K562 (cell line): Measurements from ENCODE around the gene GAP43. TPM values are rescaled to one million over a fixed set of nuclear protein-coding genes. Genes with fewer than 3 reads are reported as not detected.

Experiments
- ATAC-seq: fragments of 200-7000 bp; cut with Tn5 transposase; 3 replicates; pipeline ENCODE4 v1.9.1; 2020; ENCODE audit warnings: moderate library complexity
- BruUV-seq: library from RNA; stranded (reverse); fragments of 400-500 nt; replicated peaks from 2 replicates; lab custom pipeline; 2021; lab: Mats Ljungman, UMichigan
- CTCF ChIA-PET: fragments of 300-600 bp; formaldehyde crosslinking; extraction: SDS; loops from one replicate; lab custom pipeline; 2021; ENCODE audit warnings: low intra/inter-chr PET ratio; lab: Yijun Ruan, JAX
- POLR2A ChIA-PET: fragments of 300-600, 350-650 bp; sonication (Branson Sonifier 250); formaldehyde crosslinking; extraction: SDS; loops from one replicate; lab custom pipeline; 2021; ENCODE audit warnings: antibody characterized with exemption, inconsistent platforms; lab: Yijun Ruan, JAX
- DNase-seq, 4 experiments: peaks; one replicate each; pipeline versions ENCODE4 v3.0.0 to v3.0.0-alpha.2; 2011 to 2018; ENCODE audit warnings: low spot score in 3 of 4, mixed read lengths in 3 of 4; ENCODE audit errors: extremely low read depth in 1 of 4
- FAIRE-seq: peaks from 2 replicates; lab custom pipeline; 2011; peaks lifted over from hg19 to GRCh38; lab: Jason Lieb, UNC
- H2AFZ ChIP-seq: 2 replicates; pipeline ENCODE4 v1.6.0; 2011; ENCODE audit warnings: low read depth, low read length, control low read depth, inconsistent platforms
- H3K27ac ChIP-seq: fragments of 200-600 bp; 3 replicates; pipeline ENCODE4 v1.8.0; 2011; ENCODE audit warnings: low read depth, mild to moderate bottlenecking, control low read depth, inconsistent platforms, low read length, moderate library complexity, mixed read lengths; ENCODE audit errors: extremely low read depth
- H3K27me3 ChIP-seq, 2 experiments: fragments of 300-600 bp in 1 of 2; 2 replicates in 1 of 2; 3 replicates in 1 of 2; pipeline versions ENCODE4 v1.6.0 to v1.8.0; 2011; ENCODE audit warnings: inconsistent platforms in 2 of 2, low read length in 2 of 2, mild to moderate bottlenecking in 1 of 2, mixed read lengths in 1 of 2, moderate library complexity in 1 of 2; ENCODE audit not compliant: control insufficient read depth in 2 of 2, insufficient read depth in 2 of 2
- H3K36me3 ChIP-seq: fragments of 300-600 bp; 3 replicates; pipeline ENCODE4 v1.8.0; 2011; ENCODE audit warnings: mild to moderate bottlenecking, low read length, inconsistent platforms; ENCODE audit not compliant: control insufficient read depth, insufficient read depth
- H3K4me1 ChIP-seq, 2 experiments: fragments of 200-600 bp in 1 of 2; replicated peaks in 1 of 2; 2 replicates in 1 of 2; 3 replicates in 1 of 2; pipeline versions ENCODE4 v1.5.1 to v1.8.0; 2011; ENCODE audit warnings: inconsistent platforms in 2 of 2, low read length in 2 of 2, mild to moderate bottlenecking in 1 of 2, mixed read lengths in 1 of 2, moderate library complexity in 1 of 2; ENCODE audit not compliant: control insufficient read depth in 2 of 2, insufficient read depth in 2 of 2
- H3K4me2 ChIP-seq: 2 replicates; pipeline ENCODE4 v1.6.1; 2011; ENCODE audit warnings: low read length, control low read depth, inconsistent platforms, mixed read lengths; ENCODE audit not compliant: insufficient read depth
- H3K4me3 ChIP-seq: fragments of 200-600 bp; sonication (generic), shearing (Covaris generic); 2 replicates; pipeline ENCODE4 v1.5.1; 2016; ENCODE audit warnings: control low read depth, inconsistent platforms
- H3K79me2 ChIP-seq: fragments of 200-600 bp; 3 replicates; pipeline ENCODE4 v1.8.0; 2011; ENCODE audit warnings: low read length, inconsistent platforms; ENCODE audit not compliant: control insufficient read depth, insufficient read depth
- H3K9ac ChIP-seq, 2 experiments: 2 replicates each; pipeline versions ENCODE4 v1.6.0 to v1.6.1; 2011; ENCODE audit warnings: low read depth in 2 of 2, low read length in 2 of 2, control low read depth in 1 of 2, inconsistent platforms in 1 of 2, mild to moderate bottlenecking in 1 of 2, mixed read lengths in 1 of 2; ENCODE audit not compliant: insufficient read depth in 1 of 2
- H3K9me1 ChIP-seq: one replicate; pipeline ENCODE4 v1.6.0; 2011; ENCODE audit warnings: inconsistent platforms, mild to moderate bottlenecking, low read length, moderate library complexity; ENCODE audit not compliant: control insufficient read depth, insufficient read depth
- H3K9me3 ChIP-seq: replicated peaks from 2 replicates; pipeline ENCODE4 v1.5.1; 2011; ENCODE audit warnings: low read depth, low read length, inconsistent platforms; ENCODE audit not compliant: control insufficient read depth, insufficient read depth
- H4K20me1 ChIP-seq: replicated peaks from 2 replicates; pipeline ENCODE4 v1.6.1; 2011; ENCODE audit warnings: low read length, inconsistent platforms, mixed read lengths; ENCODE audit not compliant: control insufficient read depth, insufficient read depth
- ELF1 ChIP-seq: fragments of 200-800 bp; sonication (Bioruptor generic); IDR thresholded peaks from 2 replicates; pipeline ENCODE4 v1.6.1; 2016; ENCODE audit warnings: missing genetic modification characterization, missing compliant biosample characterization
- NR4A1 ChIP-seq, 2 experiments: fragments of 250-450 bp in 1 of 2; fragments of 450-650 bp in 1 of 2; sonication (Bioruptor Pico) in 1 of 2; IDR thresholded peaks; 2 replicates each; pipeline versions ENCODE4 v1.4.0 to v1.6.1; 2016 to 2020; ENCODE audit warnings: mild to moderate bottlenecking in 2 of 2, missing compliant biosample characterization in 1 of 2, missing genetic modification characterization in 1 of 2, moderate library complexity in 1 of 2
- WGBS: fragments of 100-300 bp; shearing (Covaris generic); methylation state at CpG from one replicate; pipeline ENCODE4 v1.1.6; 2016; ENCODE audit warnings: low coverage, mixed read lengths; ENCODE audit not compliant: insufficient coverage; ENCODE audit errors: missing lambda C conversion rate; 5-methylcytosine and 5-hydroxymethylcytosine counted together
- in situ Hi-C: fragments of 300-500 bp; cut with MboI; formaldehyde crosslinking; loops from 4 replicates; pipeline ENCODE4 v1.15.0; 2018; ENCODE audit warnings: inconsistent platforms, mixed read lengths
- intact Hi-C: fragments of 100-400 bp; cut with micrococcal nuclease; formaldehyde crosslinking; loops from 2 replicates; pipeline ENCODE4 v1.14.2; 2022
- polyA plus RNA-seq, 8 experiments: library from polyadenylated mRNA; depleted of rRNA in 4 of 8; stranded (reverse) in 5 of 8; unstranded in 3 of 8; fragments of >200 nt; fragmentation: Nextera tagmentation in 2 of 8; fragmentation: Illumina TruSeq in 1 of 8; extraction: Ambion mirVana in 2 of 8; extraction: Trizol in 1 of 8; gene quantifications; 2 replicates each; pipeline versions ENCODE4 v1.2.1 to v1.2.3, GENCODE V29; 2011 to 2014; ENCODE audit warnings: inconsistent platforms in 1 of 8, missing spikeins in 1 of 8
- total RNA-seq, 7 experiments: library from RNA; depleted of rRNA in 6 of 7; stranded (reverse); fragments of >200 nt in 6 of 7; fragmentation: Illumina TruSeq in 2 of 7; extraction: Trizol in 2 of 7; gene quantifications; 2 replicates each; pipeline versions ENCODE4 v1.2.1 to v1.2.3, GENCODE V29; 2011 to 2021; ENCODE audit warnings: low replicate concordance in 1 of 7
- TF ChIP-seq, protein P1 (sequence below): sonication (generic); formaldehyde crosslinking; IDR thresholded peaks from 2 replicates; pipeline ENCODE4 v1.8.0; 2023; ENCODE audit warnings: missing genetic modification reagents, mild to moderate bottlenecking, borderline replicate concordance
- TF ChIP-seq, protein P2 (sequence below): sonication (generic); formaldehyde crosslinking; IDR thresholded peaks from 2 replicates; pipeline ENCODE4 v1.8.0; 2022; ENCODE audit warnings: mild to moderate bottlenecking, low read depth, missing genetic modification reagents

Gene GAP43
- total and polyA plus RNA-seq, 9 of the 15 experiments (the other 6 are each of a cell fraction or from before 2014, with no cell fraction given) = 0.04 to 0.11 (median 0.09) TPM; not detected in 6

DNA sequence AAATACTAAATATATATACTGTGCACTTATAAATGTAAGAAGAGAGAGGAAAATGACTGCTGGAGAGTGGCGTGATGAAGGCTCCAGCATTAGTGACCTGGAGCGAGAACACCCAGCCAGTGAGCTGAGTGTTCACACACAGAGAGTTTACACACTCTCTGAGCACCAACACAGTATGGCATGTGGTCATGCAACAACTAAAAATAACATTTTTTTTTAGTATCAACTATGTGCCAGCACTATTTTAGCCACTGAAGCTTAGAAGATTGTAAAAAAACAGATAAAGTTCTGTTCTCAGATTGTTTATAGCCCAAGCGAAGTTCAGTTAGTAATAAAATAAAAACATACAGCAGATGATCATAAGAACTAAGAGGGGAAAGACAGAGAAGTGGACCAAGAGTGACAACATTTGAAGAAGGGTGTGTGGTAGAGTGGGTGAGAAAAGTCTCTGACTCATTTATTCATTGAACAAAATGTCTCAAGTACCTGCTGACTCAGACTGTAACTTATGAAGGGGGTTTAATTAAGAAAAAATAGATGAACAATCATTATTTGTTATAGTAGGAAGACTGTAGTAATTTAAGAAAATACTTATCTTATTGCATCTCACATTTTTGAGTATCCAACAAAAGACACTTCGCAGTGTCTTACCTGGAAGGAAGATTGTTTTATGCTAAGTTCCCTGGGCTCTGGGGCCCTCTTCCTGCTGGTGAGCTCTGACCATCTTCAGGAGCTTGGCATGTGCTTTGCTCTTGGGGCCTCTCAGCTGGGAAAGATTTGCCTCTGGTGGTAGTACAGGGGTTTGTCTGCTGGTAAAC, 43.8 kb downstream of the GAP43 start:
- Histone ChIP-seq H3K9ac (no peak overlapping the region), H3K9me3 (no peaks in the 10 kb centered on the region), H3K36me3 (no peaks in the 10 kb centered on the region), H4K20me1 (no peaks in the 10 kb centered on the region), H3K4me3 (no peak overlapping the region), H2AFZ (no peak overlapping the region), H3K9me1 (no peaks in the 10 kb centered on the region), H3K27ac (no peak overlapping the region), H3K4me1 (no peaks in the 10 kb centered on the region), H3K79me2 (no peaks in the 10 kb centered on the region), H3K4me2 (no peak overlapping the region), H3K27me3 (no peaks in the 10 kb centered on the region)
- FAIRE-seq = no peak
- ChIA-PET POLR2A (interaction anchor here (0.8 kb wide), 1 partner anchor 67 kb away, joined by 3 read pairs; no protein-coding TSS in a partner anchor), CTCF (no interaction called here)
- BruUV-seq = no TSS peak
- intact Hi-C loops = no loop called here
- 3% methylated on average over 4 of the region's 4 CpGs for WGBS
- no peak for DNase-seq
- in situ Hi-C loops = no loop called here
- no peak for ATAC-seq
- TF ChIP-seq, protein P1, sequence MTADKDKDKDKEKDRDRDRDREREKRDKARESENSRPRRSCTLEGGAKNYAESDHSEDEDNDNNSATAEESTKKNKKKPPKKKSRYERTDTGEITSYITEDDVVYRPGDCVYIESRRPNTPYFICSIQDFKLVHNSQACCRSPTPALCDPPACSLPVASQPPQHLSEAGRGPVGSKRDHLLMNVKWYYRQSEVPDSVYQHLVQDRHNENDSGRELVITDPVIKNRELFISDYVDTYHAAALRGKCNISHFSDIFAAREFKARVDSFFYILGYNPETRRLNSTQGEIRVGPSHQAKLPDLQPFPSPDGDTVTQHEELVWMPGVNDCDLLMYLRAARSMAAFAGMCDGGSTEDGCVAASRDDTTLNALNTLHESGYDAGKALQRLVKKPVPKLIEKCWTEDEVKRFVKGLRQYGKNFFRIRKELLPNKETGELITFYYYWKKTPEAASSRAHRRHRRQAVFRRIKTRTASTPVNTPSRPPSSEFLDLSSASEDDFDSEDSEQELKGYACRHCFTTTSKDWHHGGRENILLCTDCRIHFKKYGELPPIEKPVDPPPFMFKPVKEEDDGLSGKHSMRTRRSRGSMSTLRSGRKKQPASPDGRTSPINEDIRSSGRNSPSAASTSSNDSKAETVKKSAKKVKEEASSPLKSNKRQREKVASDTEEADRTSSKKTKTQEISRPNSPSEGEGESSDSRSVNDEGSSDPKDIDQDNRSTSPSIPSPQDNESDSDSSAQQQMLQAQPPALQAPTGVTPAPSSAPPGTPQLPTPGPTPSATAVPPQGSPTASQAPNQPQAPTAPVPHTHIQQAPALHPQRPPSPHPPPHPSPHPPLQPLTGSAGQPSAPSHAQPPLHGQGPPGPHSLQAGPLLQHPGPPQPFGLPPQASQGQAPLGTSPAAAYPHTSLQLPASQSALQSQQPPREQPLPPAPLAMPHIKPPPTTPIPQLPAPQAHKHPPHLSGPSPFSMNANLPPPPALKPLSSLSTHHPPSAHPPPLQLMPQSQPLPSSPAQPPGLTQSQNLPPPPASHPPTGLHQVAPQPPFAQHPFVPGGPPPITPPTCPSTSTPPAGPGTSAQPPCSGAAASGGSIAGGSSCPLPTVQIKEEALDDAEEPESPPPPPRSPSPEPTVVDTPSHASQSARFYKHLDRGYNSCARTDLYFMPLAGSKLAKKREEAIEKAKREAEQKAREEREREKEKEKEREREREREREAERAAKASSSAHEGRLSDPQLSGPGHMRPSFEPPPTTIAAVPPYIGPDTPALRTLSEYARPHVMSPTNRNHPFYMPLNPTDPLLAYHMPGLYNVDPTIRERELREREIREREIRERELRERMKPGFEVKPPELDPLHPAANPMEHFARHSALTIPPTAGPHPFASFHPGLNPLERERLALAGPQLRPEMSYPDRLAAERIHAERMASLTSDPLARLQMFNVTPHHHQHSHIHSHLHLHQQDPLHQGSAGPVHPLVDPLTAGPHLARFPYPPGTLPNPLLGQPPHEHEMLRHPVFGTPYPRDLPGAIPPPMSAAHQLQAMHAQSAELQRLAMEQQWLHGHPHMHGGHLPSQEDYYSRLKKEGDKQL (CRISPR knock-in tag) = no peak
- TF ChIP-seq, protein P2, sequence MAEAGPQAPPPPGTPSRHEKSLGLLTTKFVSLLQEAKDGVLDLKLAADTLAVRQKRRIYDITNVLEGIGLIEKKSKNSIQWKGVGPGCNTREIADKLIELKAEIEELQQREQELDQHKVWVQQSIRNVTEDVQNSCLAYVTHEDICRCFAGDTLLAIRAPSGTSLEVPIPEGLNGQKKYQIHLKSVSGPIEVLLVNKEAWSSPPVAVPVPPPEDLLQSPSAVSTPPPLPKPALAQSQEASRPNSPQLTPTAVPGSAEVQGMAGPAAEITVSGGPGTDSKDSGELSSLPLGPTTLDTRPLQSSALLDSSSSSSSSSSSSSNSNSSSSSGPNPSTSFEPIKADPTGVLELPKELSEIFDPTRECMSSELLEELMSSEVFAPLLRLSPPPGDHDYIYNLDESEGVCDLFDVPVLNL (CRISPR knock-in tag) = no peak
- TF ChIP-seq ELF1 = no peak
- TF ChIP-seq NR4A1 (CRISPR knock-in tag; IDR thresholded peaks at IDR 0.05) = no peak
- no peak for TF ChIP-seq NR4A1 (tag; IDR thresholded peaks at IDR 0.05)
